ENCODE results near the gene HTATIP2.
A peak's percentile ranks its signal among the peaks of the same experiment; 100 is the strongest.
"Not testable (repeated sequence)": the region's sequence is repeated elsewhere in the genome, so short reads cannot be mapped to it uniquely, and the experiment has no call there.

HTATIP2 gene

GRCh38 chr11:20373147-20373546, 9.6 kb downstream of the HTATIP2 start:
- DNase-seq: no peak

- no peak for DNase-seq
Measured at GRCh38 chr11:20373568-20374209, 10.2 kb downstream of the HTATIP2 start.

- no peak for DNase-seq
Measured at GRCh38 chr11:20374741-20375300, 11.3 kb downstream of the HTATIP2 start.

GRCh38 chr11:20376162-20376730, 12.7 kb downstream of the HTATIP2 start:
- DNase-seq: no peak

GRCh38 chr11:20385996-20386395, 22.5 kb downstream of the HTATIP2 start:
- not testable (repeated sequence) for DNase-seq

- DNase-seq: peak; percentile 58
Measured at GRCh38 chr11:20387261-20388095, 24.0 kb downstream of the HTATIP2 start, which contains the start of gene PRMT3. TSS of gene PRMT3 (plus strand) at chr11:20387716. CDS start at chr11:20387747, 31 bp downstream.

- no peak for DNase-seq
Measured at GRCh38 chr11:20388096-20389055, 24.9 kb downstream of the HTATIP2 start.

- no peak for DNase-seq
Measured at GRCh38 chr11:20397281-20397680, 33.8 kb downstream of the HTATIP2 start.

GRCh38 chr11:20399498-20399897, 36.0 kb downstream of the HTATIP2 start:
- no peak for DNase-seq

GRCh38 chr11:20403059-20403458, 39.5 kb downstream of the HTATIP2 start:
- DNase-seq: no peak

GRCh38 chr11:20406484-20406883, 43.0 kb downstream of the HTATIP2 start:
- no peak for DNase-seq

GRCh38 chr11:20407344-20407743, 43.8 kb downstream of the HTATIP2 start:
- no peak for DNase-seq

- no peak for DNase-seq
Measured at GRCh38 chr11:20415432-20415831, 51.9 kb downstream of the HTATIP2 start.

- DNase-seq: no peak
Measured at GRCh38 chr11:20417771-20418170, 54.3 kb downstream of the HTATIP2 start.

- no peak for DNase-seq
Measured at GRCh38 chr11:20421946-20422345, 58.4 kb downstream of the HTATIP2 start.

GRCh38 chr11:20429216-20429615, 65.7 kb downstream of the HTATIP2 start:
- DNase-seq: no peak

Data from cortex of kidney (tissue), 1 donor.